TTC549 (cell line): Measurements from ENCODE around the gene VPS29.

Experiments
- FAIRE-seq: peaks from 2 replicates; lab custom pipeline; 2012; peaks lifted over from hg19 to GRCh38; lab: Jason Lieb, UNC

The VPS29 gene

DNA sequence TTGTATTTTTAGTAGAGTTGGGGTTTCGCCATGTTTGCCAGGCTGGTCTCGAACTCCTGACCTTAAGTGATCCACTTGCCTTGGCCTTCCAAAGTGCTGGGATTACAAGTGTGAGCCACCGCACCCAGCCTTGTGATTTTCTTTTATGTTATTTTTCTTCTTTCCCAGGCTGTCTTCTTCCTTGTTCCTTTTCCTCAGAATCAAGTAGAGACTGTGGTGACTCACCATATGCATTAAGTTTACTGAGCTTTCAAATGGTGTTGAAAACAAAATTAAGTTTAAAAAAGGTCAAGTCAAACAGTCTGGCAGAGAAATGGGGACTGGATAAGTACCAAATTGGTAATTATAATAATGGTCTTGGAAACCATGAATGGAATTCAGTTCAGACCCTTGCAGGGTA is 57.5 kb downstream of the VPS29 start:
- no peak for FAIRE-seq
